CD14-positive monocyte (primary cell): ENCODE measurements around the gene DMXL1. TPM values are rescaled to one million over a fixed set of nuclear protein-coding genes. Genes with fewer than 3 reads are reported as not detected.

ENCODE experiments used
- DNase-seq, 3 donors: peaks; one replicate each; pipeline ENCODE4 v3.0.0-alpha.2; 2011 to 2022
- H2AFZ ChIP-seq: 2 replicates; pipeline ENCODE4 v1.6.0; 2012; ENCODE audit warnings: mild to moderate bottlenecking, low read depth, low read length, inconsistent platforms; ENCODE audit not compliant: insufficient read depth, poor library complexity, severe bottlenecking
- H3K27ac ChIP-seq, 2 donors: 1 replicate in 1 of 2; 2 replicates in 1 of 2; pipeline ENCODE4 v1.5.1; 2012 to 2013; ENCODE audit warnings: low read length in 2 of 2, control low read depth in 1 of 2, inconsistent platforms in 1 of 2, low read depth in 1 of 2, mild to moderate bottlenecking in 1 of 2
- H3K27me3 ChIP-seq, 2 donors: one replicate each; pipeline versions ENCODE4 v1.6.0 to v1.6.1; 2011 to 2013; ENCODE audit warnings: low read length in 2 of 2; ENCODE audit not compliant: control insufficient read depth in 2 of 2, insufficient read depth in 2 of 2
- H3K36me3 ChIP-seq, 2 donors: replicated peaks in 1 of 2; 1 replicate in 1 of 2; 2 replicates in 1 of 2; pipeline versions ENCODE4 v1.5.1 to v1.6.1; 2012 to 2013; ENCODE audit warnings: low read length in 2 of 2, control low read depth in 1 of 2, inconsistent platforms in 1 of 2, mild to moderate bottlenecking in 1 of 2; ENCODE audit not compliant: insufficient read depth in 2 of 2, control insufficient read depth in 1 of 2
- H3K4me1 ChIP-seq, 2 donors: 1 replicate in 1 of 2; 2 replicates in 1 of 2; pipeline versions ENCODE4 v1.5.1 to v1.6.1; 2012 to 2013; ENCODE audit warnings: low read length in 2 of 2, control low read depth in 1 of 2, inconsistent platforms in 1 of 2, mild to moderate bottlenecking in 1 of 2, moderate library complexity in 1 of 2; ENCODE audit not compliant: insufficient read depth in 2 of 2, control insufficient read depth in 1 of 2
- H3K4me2 ChIP-seq: replicated peaks from 2 replicates; pipeline ENCODE3; 2012; ENCODE audit warnings: low read length, moderate library complexity, mild to moderate bottlenecking; ENCODE audit not compliant: poor library complexity, severe bottlenecking; ENCODE audit errors: extremely low read depth
- H3K4me3 ChIP-seq, 3 experiments: fragments of 200-600 bp in 1 of 3; sonication (generic) in 1 of 3; replicated peaks in 1 of 3; 1 replicate in 2 of 3; 2 replicates in 1 of 3; pipeline ENCODE4 v1.5.1; 2011 to 2013; ENCODE audit warnings: low read length in 3 of 3, mild to moderate bottlenecking in 3 of 3, control low read depth in 2 of 3, low read depth in 2 of 3, inconsistent platforms in 1 of 3, moderate library complexity in 1 of 3
- H3K79me2 ChIP-seq: 2 replicates; pipeline ENCODE4 v1.6.0; 2012; ENCODE audit warnings: mild to moderate bottlenecking, control low read depth, inconsistent platforms, low read length, moderate library complexity; ENCODE audit not compliant: insufficient read depth
- H3K9ac ChIP-seq: 2 replicates; pipeline ENCODE4 v1.6.0; 2017; ENCODE audit warnings: low read length, mild to moderate bottlenecking; ENCODE audit not compliant: insufficient read depth, poor library complexity, severe bottlenecking
- H3K9me3 ChIP-seq, 2 donors: replicated peaks in 1 of 2; 1 replicate in 1 of 2; 2 replicates in 1 of 2; pipeline versions ENCODE4 v1.5.1 to v1.6.1; 2012 to 2013; ENCODE audit warnings: low read length in 2 of 2, control low read depth in 1 of 2; ENCODE audit not compliant: control insufficient read depth in 1 of 2, insufficient read depth in 1 of 2
- H4K20me1 ChIP-seq: 2 replicates; pipeline ENCODE4 v1.6.0; 2012; ENCODE audit warnings: mild to moderate bottlenecking, low read length, control low read depth, moderate library complexity; ENCODE audit not compliant: insufficient read depth
- H3K27ac Mint-ChIP-seq, 7 donors: one replicate each; pipeline ENCODE4 v1.8.0; 2020; ENCODE audit warnings: mild to moderate bottlenecking in 7 of 7, mixed read lengths in 7 of 7, moderate library complexity in 6 of 7, inconsistent platforms in 2 of 7
- H3K27me3 Mint-ChIP-seq, 3 donors: one replicate each; pipeline ENCODE4 v1.8.0; 2021 to 2022; ENCODE audit warnings: low read depth in 3 of 3, mild to moderate bottlenecking in 3 of 3, mixed read lengths in 3 of 3, moderate library complexity in 3 of 3, inconsistent platforms in 1 of 3
- H3K36me3 Mint-ChIP-seq, 2 donors: one replicate each; pipeline ENCODE4 v1.8.0; 2020; ENCODE audit warnings: mixed read lengths in 2 of 2, inconsistent platforms in 1 of 2, mild to moderate bottlenecking in 1 of 2
- H3K4me1 Mint-ChIP-seq: one replicate; pipeline ENCODE4 v1.8.0; 2020; ENCODE audit warnings: mild to moderate bottlenecking, mixed read lengths
- H3K4me3 Mint-ChIP-seq, 2 donors: one replicate each; pipeline ENCODE4 v1.8.0; 2020; ENCODE audit warnings: mild to moderate bottlenecking in 2 of 2, mixed read lengths in 2 of 2, moderate library complexity in 1 of 2
- H3K9me3 Mint-ChIP-seq, 7 donors: one replicate each; pipeline ENCODE4 v1.8.0; 2020 to 2022; ENCODE audit warnings: mixed read lengths in 7 of 7, mild to moderate bottlenecking in 6 of 7, moderate library complexity in 6 of 7, inconsistent platforms in 2 of 7
- CTCF ChIP-seq: fragments of 200-600 bp; IDR thresholded peaks from one replicate; pipeline ENCODE4 v1.8.0; 2022; ENCODE audit warnings: antibody characterized with exemption, mild to moderate bottlenecking
- WGBS: methylation state at CpG from one replicate; pipeline ENCODE4 v1.1.5; 2013; ENCODE audit warnings: missing lambda C conversion rate; ENCODE audit not compliant: insufficient coverage; 5-methylcytosine and 5-hydroxymethylcytosine counted together
- intact Hi-C, 2 donors: fragments of 100-400 bp; cut with micrococcal nuclease; formaldehyde crosslinking; loops; one replicate each; pipeline versions ENCODE4 v1.15.0 to v1.15.1; 2023
- polyA plus RNA-seq, 3 donors: library from polyadenylated mRNA; depleted of rRNA in 1 of 3; unstranded in 2 of 3; stranded (reverse) in 1 of 3; fragments of 300-500 nt in 2 of 3; fragments of >200 nt in 1 of 3; fragmentation: Illumina TruSeq in 2 of 3; gene quantifications; 1 replicate in 2 of 3; 2 replicates in 1 of 3; pipeline ENCODE4 v1.2.3, GENCODE V29; 2012 to 2021

DMXL1 gene
- polyA plus RNA-seq, 3 donors, result 15.5 to 20.5 (median 19.5) TPM

GRCh38 chr5:119176785-119177184, 105.9 kb downstream of the DMXL1 start:
- TF ChIP-seq CTCF, result no peak
- peaks cover 42 to 52% of the 10 kb centered on the region in 2 donors for H3K36me3 Mint-ChIP-seq
- intact Hi-C loops, result no loop called here

GRCh38 chr5:119177226-119177625, 106.3 kb downstream of the DMXL1 start:
- Histone ChIP-seq H2AFZ (no peak overlapping the region), H3K79me2 (no peaks in the 10 kb centered on the region), H3K27me3 (no peaks in the 10 kb centered on the region), H3K27ac (no peak overlapping the region), H3K4me3 (no peak overlapping the region), H3K4me1 (no peaks in the 10 kb centered on the region), H3K9me3 (no peaks in the 10 kb centered on the region), H4K20me1 (no peaks in the 10 kb centered on the region), H3K9ac (no peak overlapping the region), H3K4me2 (no peak overlapping the region), H3K36me3 (peaks cover 29 to 62% of the 10 kb centered on the region in 2 donors)
- no peak for TF ChIP-seq CTCF
- Mint-ChIP-seq H3K36me3 (peaks cover 39 to 49% of the 10 kb centered on the region in 2 donors), H3K4me1 (peaks cover 2% of the 10 kb centered on the region), H3K27me3 (peaks cover 0 to 2% (median 0%) of the 10 kb centered on the region in 3 donors), H3K4me3 (no peak overlapping the region), H3K27ac (no peak overlapping the region), H3K9me3 (no peaks in the 10 kb centered on the region)
- no CpG with 5 or more reads among the region's 3 CpGs for WGBS
- no peak for DNase-seq
- intact Hi-C loops, result no loop called here

More at GRCh38 chr5:119176785-119177184, 105.9 kb downstream of the DMXL1 start:
- H3K27me3 Mint-ChIP-seq, result peaks cover 0 to 2% (median 0%) of the 10 kb centered on the region in 3 donors
- WGBS, result no CpG with 5 or more reads among the region's 3 CpGs
- Histone ChIP-seq H2AFZ (no peak overlapping the region), H3K79me2 (no peaks in the 10 kb centered on the region), H3K4me1 (no peaks in the 10 kb centered on the region), H3K4me2 (no peak overlapping the region), H3K9ac (no peak overlapping the region), H3K36me3 (peaks cover 29 to 67% of the 10 kb centered on the region in 2 donors), H3K4me3 (no peak overlapping the region), H3K27me3 (no peaks in the 10 kb centered on the region), H4K20me1 (no peaks in the 10 kb centered on the region), H3K9me3 (no peaks in the 10 kb centered on the region), H3K27ac (no peak overlapping the region)
- no peaks in the 10 kb centered on the region for H3K9me3 Mint-ChIP-seq
- peaks cover 2% of the 10 kb centered on the region for H3K4me1 Mint-ChIP-seq
- H3K27ac Mint-ChIP-seq, result no peak overlapping the region
- DNase-seq, result no peak
- no peak overlapping the region for H3K4me3 Mint-ChIP-seq
